HEK293 (cell line): ENCODE results near the gene FADS2.

Experiments used
- SETDB1 ChIP-seq: IDR thresholded peaks from one replicate; pipeline ENCODE4 v1.6.1; 2017; ENCODE audit warnings: mild to moderate bottlenecking, low read length, moderate library complexity, mixed read lengths; ENCODE audit not compliant: insufficient read length
- YY1 ChIP-seq: fragments of 450-650 bp; formaldehyde crosslinking; IDR thresholded peaks from 2 replicates; pipeline ENCODE4 v1.5.1; 2018; ENCODE audit warnings: missing biosample characterization, missing genetic modification characterization

GRCh38 chr11:61810671-61811175 lies 17.4 kb upstream of the FADS2 start:
- TF ChIP-seq YY1 (tag by site-specific recombination) = no peak
- no peak for TF ChIP-seq SETDB1
